SK-N-SH (cell line): Measurements from ENCODE around the gene POLQ. TPM values are rescaled to one million over a fixed set of nuclear protein-coding genes. Genes with fewer than 3 reads are reported as not detected.

Experiments
- CTCF ChIA-PET: fragments of 300-600, 350-600 bp; formaldehyde crosslinking; extraction: SDS; loops from one replicate; lab custom pipeline; 2021; lab: Yijun Ruan, JAX
- POLR2A ChIA-PET: fragments of 350-600 bp; sonication (Branson Sonifier 250); formaldehyde crosslinking; extraction: SDS; loops from one replicate; lab custom pipeline; 2020; ENCODE audit warnings: antibody characterized with exemption, inconsistent platforms; lab: Yijun Ruan, JAX
- DNase-seq: peaks from one replicate; pipeline ENCODE4 v3.0.0; 2012
- H2AFZ ChIP-seq: fragments of 200-600 bp; sonication (generic); 2 replicates; pipeline ENCODE4 v1.8.1; 2016; ENCODE audit warnings: antibody characterized with exemption, mild to moderate bottlenecking, low read depth
- H3F3A ChIP-seq: fragments of 200-600 bp; sonication (generic); replicated peaks from 2 replicates; pipeline ENCODE3; 2016; ENCODE audit warnings: antibody characterized with exemption, mild to moderate bottlenecking; ENCODE audit not compliant: insufficient read depth
- H3K27ac ChIP-seq, 2 experiments: fragments of 200-500 bp in 1 of 2; fragments of 200-600 bp in 1 of 2; sonication (Bioruptor generic) in 1 of 2; sonication (generic), shearing (Covaris generic) in 1 of 2; 2 replicates each; pipeline versions ENCODE4 v1.5.1 to v1.6.1; 2014 to 2016; ENCODE audit warnings: low read depth in 2 of 2, inconsistent platforms in 1 of 2, low read length in 1 of 2, mild to moderate bottlenecking in 1 of 2, mixed read lengths in 1 of 2
- H3K27me3 ChIP-seq: fragments of 200-600 bp; sonication (generic), shearing (Covaris generic); 2 replicates; pipeline ENCODE4 v1.6.1; 2016; ENCODE audit warnings: mixed run types; ENCODE audit not compliant: insufficient read depth
- H3K36me3 ChIP-seq, 2 experiments: fragments of 200-500 bp in 1 of 2; fragments of 200-600 bp in 1 of 2; sonication (Bioruptor generic) in 1 of 2; sonication (generic) in 1 of 2; replicated peaks in 1 of 2; 2 replicates each; pipeline versions ENCODE3 to v1.5.1; 2014 to 2016; ENCODE audit warnings: low read length in 1 of 2, mild to moderate bottlenecking in 1 of 2; ENCODE audit not compliant: insufficient read depth in 2 of 2, control insufficient read depth in 1 of 2
- H3K4me1 ChIP-seq, 2 experiments: fragments of 200-500 bp in 1 of 2; fragments of 200-600 bp in 1 of 2; sonication (Bioruptor generic) in 1 of 2; sonication (generic), shearing (Covaris generic) in 1 of 2; 2 replicates each; pipeline versions ENCODE4 v1.5.1 to v1.6.1; 2014 to 2016; ENCODE audit warnings: low read depth in 1 of 2, low read length in 1 of 2, mixed run types in 1 of 2; ENCODE audit not compliant: insufficient read depth in 2 of 2, control insufficient read depth in 1 of 2
- H3K4me2 ChIP-seq: fragments of 200-600 bp; sonication (generic), shearing (Covaris generic); 2 replicates; pipeline ENCODE4 v1.6.1; 2017; ENCODE audit warnings: mixed run types
- H3K4me3 ChIP-seq, 2 experiments: fragments of 200-500 bp in 1 of 2; fragments of 200-600 bp in 1 of 2; sonication (Bioruptor generic) in 1 of 2; sonication (generic), shearing (Covaris generic) in 1 of 2; 2 replicates each; pipeline versions ENCODE4 v1.5.1 to v1.8.1; 2014 to 2016; ENCODE audit warnings: low read depth in 2 of 2, inconsistent platforms in 1 of 2, low read length in 1 of 2, mild to moderate bottlenecking in 1 of 2, mixed read lengths in 1 of 2, moderate library complexity in 1 of 2
- H3K79me2 ChIP-seq: fragments of 200-600 bp; sonication (generic); 2 replicates; pipeline ENCODE4 v1.8.1; 2017; ENCODE audit warnings: mild to moderate bottlenecking; ENCODE audit not compliant: insufficient read depth
- H3K9ac ChIP-seq: fragments of 200-600 bp; sonication (generic); 2 replicates; pipeline ENCODE4 v1.6.1; 2017; ENCODE audit warnings: mixed run types
- H3K9me2 ChIP-seq: fragments of 200-600 bp; sonication (generic); 2 replicates; pipeline ENCODE4 v1.6.1; 2017; ENCODE audit warnings: mixed run types
- H3K9me3 ChIP-seq: fragments of 200-600 bp; sonication (generic); 2 replicates; pipeline ENCODE4 v1.6.1; 2017; ENCODE audit warnings: mixed run types, mild to moderate bottlenecking, moderate library complexity
- H4K20me1 ChIP-seq: fragments of 200-600 bp; sonication (generic); 2 replicates; pipeline ENCODE4 v1.6.1; 2017; ENCODE audit warnings: mild to moderate bottlenecking, mixed run types; ENCODE audit not compliant: insufficient read depth
- EP300 ChIP-seq, 2 experiments: IDR thresholded peaks; 2 replicates each; pipeline versions ENCODE4 v1.4.0 to v1.6.1; 2012; ENCODE audit warnings: borderline replicate concordance in 1 of 2, low read depth in 1 of 2, low read length in 1 of 2
- FOSL2 ChIP-seq: IDR thresholded peaks from 2 replicates; pipeline ENCODE4 v1.4.0; 2012; ENCODE audit warnings: low read depth, mild to moderate bottlenecking, moderate library complexity, borderline replicate concordance
- FOXJ3 ChIP-seq: sonication (generic); formaldehyde crosslinking; IDR thresholded peaks from 2 replicates; pipeline ENCODE4 v1.5.1; 2020; ENCODE audit warnings: mild to moderate bottlenecking, missing genetic modification reagents
- GATA2 ChIP-seq: sonication (generic); formaldehyde crosslinking; IDR thresholded peaks from 2 replicates; pipeline ENCODE4 v1.5.0; 2020; ENCODE audit warnings: mild to moderate bottlenecking, missing genetic modification reagents
- JUND ChIP-seq: IDR thresholded peaks from 2 replicates; pipeline ENCODE4 v1.4.0; 2012
- MXI1 ChIP-seq: IDR thresholded peaks from 2 replicates; pipeline ENCODE4 v1.6.1; 2012; ENCODE audit warnings: mild to moderate bottlenecking, low read depth, low read length, improper control_type of control experiment
- NFIC ChIP-seq: IDR thresholded peaks from 2 replicates; pipeline ENCODE4 v1.4.0; 2012; ENCODE audit warnings: borderline replicate concordance
- RFX5 ChIP-seq: IDR thresholded peaks from 2 replicates; pipeline ENCODE4 v1.6.1; 2012; ENCODE audit warnings: mild to moderate bottlenecking, improper control_type of control experiment, low read length
- SIN3A ChIP-seq: IDR thresholded peaks from 2 replicates; pipeline ENCODE4 v1.6.1; 2012; ENCODE audit warnings: low read depth, mild to moderate bottlenecking, low read length, moderate library complexity, borderline replicate concordance
- SMC3 ChIP-seq: IDR thresholded peaks from 2 replicates; pipeline ENCODE4 v1.6.1; 2012; ENCODE audit warnings: low read depth, low read length, improper control_type of control experiment
- TCF12 ChIP-seq: IDR thresholded peaks from 2 replicates; pipeline ENCODE4 v1.4.0; 2012
- polyA plus RNA-seq, 3 experiments: library from polyadenylated mRNA; depleted of rRNA; stranded (reverse); fragments of >200 nt; gene quantifications; 2 replicates each; pipeline ENCODE4 v1.2.3, GENCODE V29; 2012
- TF ChIP-seq, protein P1 (sequence below): IDR thresholded peaks from 2 replicates; pipeline ENCODE4 v1.4.0; 2012; ENCODE audit warnings: low read depth, borderline replicate concordance
- TF ChIP-seq, protein P2 (sequence below): fragments of 150-350 bp; IDR thresholded peaks from 2 replicates; pipeline ENCODE4 v1.6.1; 2016; ENCODE audit warnings: mild to moderate bottlenecking, low read depth, low read length
- TF ChIP-seq, protein P3 (sequence below): fragments of 200-600 bp; sonication (generic); IDR thresholded peaks from 2 replicates; pipeline ENCODE4 v1.6.1; 2017; ENCODE audit warnings: antibody characterized with exemption, mild to moderate bottlenecking, moderate library complexity
- TF ChIP-seq, protein P4 (sequence below): IDR thresholded peaks from 2 replicates; pipeline ENCODE4 v1.6.1; 2012; ENCODE audit warnings: mild to moderate bottlenecking, low read depth, low read length, moderate library complexity

The POLQ gene
- polyA plus RNA-seq, 1 of the 3 experiments (the other 2 are of a cell fraction) = 1.4 TPM

DNA sequence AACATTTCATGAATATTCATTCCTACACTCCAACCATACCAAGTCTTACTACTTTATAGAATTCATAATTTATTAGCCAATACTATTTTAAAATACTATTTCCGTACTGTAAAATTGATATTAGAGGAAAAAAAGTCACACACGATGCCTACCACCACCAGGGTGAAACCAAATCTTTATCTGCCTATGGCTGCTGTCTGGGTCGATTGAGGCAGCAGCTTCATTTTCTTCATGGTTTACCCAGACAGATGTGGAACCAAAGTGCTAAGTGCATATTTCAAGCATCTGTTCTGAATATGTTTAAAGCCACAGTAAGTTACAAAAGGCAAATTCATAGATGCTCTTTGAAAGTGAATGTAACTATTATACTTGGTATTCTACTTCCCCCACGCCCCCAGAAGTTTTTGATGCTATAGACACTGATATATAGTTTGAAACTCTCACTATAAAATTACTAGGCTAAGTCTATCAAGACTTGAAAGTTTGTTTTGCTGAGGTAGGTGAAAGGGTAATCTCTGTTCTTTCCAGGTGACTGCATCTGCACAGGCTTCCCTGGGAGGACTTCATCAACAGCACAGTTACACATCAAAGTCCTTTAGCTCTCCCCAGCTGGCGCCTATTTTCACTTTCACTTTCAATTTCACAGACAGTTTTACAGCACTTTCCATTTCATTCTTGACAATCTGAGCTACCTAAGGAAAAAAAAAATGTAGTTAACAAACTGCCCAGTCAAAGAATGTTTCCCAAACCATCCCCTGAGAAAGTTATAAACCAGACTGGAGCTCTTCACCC, 113.9 kb downstream of the POLQ start (continued):
- TF ChIP-seq, protein P1, sequence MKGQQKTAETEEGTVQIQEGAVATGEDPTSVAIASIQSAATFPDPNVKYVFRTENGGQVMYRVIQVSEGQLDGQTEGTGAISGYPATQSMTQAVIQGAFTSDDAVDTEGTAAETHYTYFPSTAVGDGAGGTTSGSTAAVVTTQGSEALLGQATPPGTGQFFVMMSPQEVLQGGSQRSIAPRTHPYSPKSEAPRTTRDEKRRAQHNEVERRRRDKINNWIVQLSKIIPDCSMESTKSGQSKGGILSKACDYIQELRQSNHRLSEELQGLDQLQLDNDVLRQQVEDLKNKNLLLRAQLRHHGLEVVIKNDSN = no peak
- no peak for TF ChIP-seq SIN3A
- TF ChIP-seq, all 33 proteins: peak for 0

DNA sequence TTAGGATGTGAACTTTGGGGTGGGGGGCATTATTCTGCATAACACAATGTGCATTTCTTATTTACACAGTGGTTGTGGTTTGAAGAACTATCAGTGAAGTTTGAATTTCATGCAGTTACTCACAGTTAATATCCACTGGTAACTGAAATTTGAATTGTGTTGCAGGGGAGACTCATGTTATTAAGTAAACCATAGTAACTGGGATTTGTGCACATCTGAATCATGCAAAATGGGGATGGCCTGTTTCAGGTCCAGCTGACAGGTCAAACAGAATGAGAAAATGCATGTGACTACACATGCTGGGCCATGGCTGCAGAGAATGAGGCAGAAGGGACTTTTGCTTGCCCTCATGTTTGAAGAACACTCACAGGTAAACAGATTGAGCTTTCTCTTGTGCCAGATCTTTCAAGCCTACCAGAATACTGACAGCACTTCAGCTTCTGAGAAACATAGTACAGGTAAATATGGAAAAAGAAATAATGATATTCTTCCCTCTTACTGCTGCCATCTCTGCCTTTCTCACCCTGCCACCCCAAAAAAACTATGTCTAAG, 115.0 kb downstream of the POLQ start:
- H3K4me2 ChIP-seq = no peak overlapping the region
- TF ChIP-seq EP300 (IDR thresholded peaks at IDR 0.05; ENCODE audit: borderline replicate concordance in 1 of 2, low read depth in 1 of 2, low read length in 1 of 2) (no peak), SMC3 (no peak), NFIC (no peak), FOXJ3 (CRISPR knock-in tag) (no peak), TCF12 (no peak), MXI1 (no peak)
- TF ChIP-seq, protein P2, sequence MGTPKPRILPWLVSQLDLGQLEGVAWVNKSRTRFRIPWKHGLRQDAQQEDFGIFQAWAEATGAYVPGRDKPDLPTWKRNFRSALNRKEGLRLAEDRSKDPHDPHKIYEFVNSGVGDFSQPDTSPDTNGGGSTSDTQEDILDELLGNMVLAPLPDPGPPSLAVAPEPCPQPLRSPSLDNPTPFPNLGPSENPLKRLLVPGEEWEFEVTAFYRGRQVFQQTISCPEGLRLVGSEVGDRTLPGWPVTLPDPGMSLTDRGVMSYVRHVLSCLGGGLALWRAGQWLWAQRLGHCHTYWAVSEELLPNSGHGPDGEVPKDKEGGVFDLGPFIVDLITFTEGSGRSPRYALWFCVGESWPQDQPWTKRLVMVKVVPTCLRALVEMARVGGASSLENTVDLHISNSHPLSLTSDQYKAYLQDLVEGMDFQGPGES = no peak
- TF ChIP-seq, protein P3, sequence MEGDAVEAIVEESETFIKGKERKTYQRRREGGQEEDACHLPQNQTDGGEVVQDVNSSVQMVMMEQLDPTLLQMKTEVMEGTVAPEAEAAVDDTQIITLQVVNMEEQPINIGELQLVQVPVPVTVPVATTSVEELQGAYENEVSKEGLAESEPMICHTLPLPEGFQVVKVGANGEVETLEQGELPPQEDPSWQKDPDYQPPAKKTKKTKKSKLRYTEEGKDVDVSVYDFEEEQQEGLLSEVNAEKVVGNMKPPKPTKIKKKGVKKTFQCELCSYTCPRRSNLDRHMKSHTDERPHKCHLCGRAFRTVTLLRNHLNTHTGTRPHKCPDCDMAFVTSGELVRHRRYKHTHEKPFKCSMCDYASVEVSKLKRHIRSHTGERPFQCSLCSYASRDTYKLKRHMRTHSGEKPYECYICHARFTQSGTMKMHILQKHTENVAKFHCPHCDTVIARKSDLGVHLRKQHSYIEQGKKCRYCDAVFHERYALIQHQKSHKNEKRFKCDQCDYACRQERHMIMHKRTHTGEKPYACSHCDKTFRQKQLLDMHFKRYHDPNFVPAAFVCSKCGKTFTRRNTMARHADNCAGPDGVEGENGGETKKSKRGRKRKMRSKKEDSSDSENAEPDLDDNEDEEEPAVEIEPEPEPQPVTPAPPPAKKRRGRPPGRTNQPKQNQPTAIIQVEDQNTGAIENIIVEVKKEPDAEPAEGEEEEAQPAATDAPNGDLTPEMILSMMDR = no peak
- H2AFZ ChIP-seq = no peak overlapping the region
- H3K9me3 ChIP-seq = no peaks in the 10 kb centered on the region
- POLR2A ChIA-PET = no interaction called here
- no peak overlapping the region for H3K27ac ChIP-seq
- no peaks in the 10 kb centered on the region for H4K20me1 ChIP-seq
- no peaks in the 10 kb centered on the region for H3K27me3 ChIP-seq
- no peaks in the 10 kb centered on the region for H3K79me2 ChIP-seq
- DNase-seq = no peak
- H3K4me1 ChIP-seq = no peaks in the 10 kb centered on the region
- no peak overlapping the region; a peak in 1 of 4 replicates for H3K4me3 ChIP-seq
- no peak overlapping the region for H3K9ac ChIP-seq
- H3K36me3 ChIP-seq = peaks cover 11 to 17% of the 10 kb centered on the region in 2 experiments
- CTCF ChIA-PET = no interaction called here
- no peaks in the 10 kb centered on the region for H3K9me2 ChIP-seq
- H3F3A ChIP-seq = no peaks in the 10 kb centered on the region

DNA sequence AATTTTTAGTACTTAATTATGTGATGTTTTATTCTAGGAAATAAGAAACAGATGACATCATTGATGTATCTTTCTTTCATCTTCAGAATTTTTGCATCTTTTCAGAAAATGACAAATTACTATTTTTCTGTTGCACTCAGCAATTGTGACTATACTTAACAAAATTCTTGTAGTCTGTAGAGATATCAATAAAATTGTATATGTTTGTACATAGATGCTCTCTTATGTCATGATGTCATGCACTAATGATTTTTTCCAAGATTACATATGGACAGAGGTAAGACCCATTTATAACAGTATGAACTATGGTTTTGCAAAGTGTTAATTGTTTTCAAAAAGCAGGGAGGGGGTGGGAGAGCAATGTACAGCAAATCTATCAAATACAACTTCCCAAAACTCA, 121.2 kb downstream of the POLQ start:
- Histone ChIP-seq H3K27ac (no peak overlapping the region), H3K27me3 (no peaks in the 10 kb centered on the region), H3K4me1 (no peaks in the 10 kb centered on the region), H3K79me2 (no peaks in the 10 kb centered on the region), H4K20me1 (no peaks in the 10 kb centered on the region), H2AFZ (no peak overlapping the region), H3K9me2 (no peaks in the 10 kb centered on the region), H3K9ac (no peak overlapping the region), H3F3A (no peaks in the 10 kb centered on the region), H3K36me3 (peaks cover 0 to 5% of the 10 kb centered on the region in 2 experiments), H3K4me2 (no peak overlapping the region), H3K4me3 (no peak overlapping the region), H3K9me3 (no peaks in the 10 kb centered on the region)
- ChIA-PET CTCF (no interaction called here), POLR2A (no interaction called here)
- DNase-seq = no peak
- TF ChIP-seq, protein P4, sequence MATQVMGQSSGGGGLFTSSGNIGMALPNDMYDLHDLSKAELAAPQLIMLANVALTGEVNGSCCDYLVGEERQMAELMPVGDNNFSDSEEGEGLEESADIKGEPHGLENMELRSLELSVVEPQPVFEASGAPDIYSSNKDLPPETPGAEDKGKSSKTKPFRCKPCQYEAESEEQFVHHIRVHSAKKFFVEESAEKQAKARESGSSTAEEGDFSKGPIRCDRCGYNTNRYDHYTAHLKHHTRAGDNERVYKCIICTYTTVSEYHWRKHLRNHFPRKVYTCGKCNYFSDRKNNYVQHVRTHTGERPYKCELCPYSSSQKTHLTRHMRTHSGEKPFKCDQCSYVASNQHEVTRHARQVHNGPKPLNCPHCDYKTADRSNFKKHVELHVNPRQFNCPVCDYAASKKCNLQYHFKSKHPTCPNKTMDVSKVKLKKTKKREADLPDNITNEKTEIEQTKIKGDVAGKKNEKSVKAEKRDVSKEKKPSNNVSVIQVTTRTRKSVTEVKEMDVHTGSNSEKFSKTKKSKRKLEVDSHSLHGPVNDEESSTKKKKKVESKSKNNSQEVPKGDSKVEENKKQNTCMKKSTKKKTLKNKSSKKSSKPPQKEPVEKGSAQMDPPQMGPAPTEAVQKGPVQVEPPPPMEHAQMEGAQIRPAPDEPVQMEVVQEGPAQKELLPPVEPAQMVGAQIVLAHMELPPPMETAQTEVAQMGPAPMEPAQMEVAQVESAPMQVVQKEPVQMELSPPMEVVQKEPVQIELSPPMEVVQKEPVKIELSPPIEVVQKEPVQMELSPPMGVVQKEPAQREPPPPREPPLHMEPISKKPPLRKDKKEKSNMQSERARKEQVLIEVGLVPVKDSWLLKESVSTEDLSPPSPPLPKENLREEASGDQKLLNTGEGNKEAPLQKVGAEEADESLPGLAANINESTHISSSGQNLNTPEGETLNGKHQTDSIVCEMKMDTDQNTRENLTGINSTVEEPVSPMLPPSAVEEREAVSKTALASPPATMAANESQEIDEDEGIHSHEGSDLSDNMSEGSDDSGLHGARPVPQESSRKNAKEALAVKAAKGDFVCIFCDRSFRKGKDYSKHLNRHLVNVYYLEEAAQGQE = no peak
- TF ChIP-seq SMC3 = no peak
- TF ChIP-seq JUND = no peak
- no peak for TF ChIP-seq GATA2 (CRISPR knock-in tag)
- TF ChIP-seq, protein P1 = no peak
- no peak for TF ChIP-seq RFX5
- TF ChIP-seq FOSL2 = no peak
